CD4-positive, alpha-beta T cell treated with Interleukin-15 for 4 hours (primary cell): Measurements from ENCODE around the gene KMT2A.
"Not testable (repeated sequence)": the region's sequence is repeated elsewhere in the genome, so short reads cannot be mapped to it uniquely, and the experiment has no call there.

Source experiments
- DNase-seq: peaks from one replicate; pipeline ENCODE4 v3.0.0-alpha.2; 2020; ENCODE audit warnings: low spot score

KMT2A gene

GRCh38 chr11:118533769-118534729 lies 97.8 kb downstream of the KMT2A start:
- no peak for DNase-seq

DNA sequence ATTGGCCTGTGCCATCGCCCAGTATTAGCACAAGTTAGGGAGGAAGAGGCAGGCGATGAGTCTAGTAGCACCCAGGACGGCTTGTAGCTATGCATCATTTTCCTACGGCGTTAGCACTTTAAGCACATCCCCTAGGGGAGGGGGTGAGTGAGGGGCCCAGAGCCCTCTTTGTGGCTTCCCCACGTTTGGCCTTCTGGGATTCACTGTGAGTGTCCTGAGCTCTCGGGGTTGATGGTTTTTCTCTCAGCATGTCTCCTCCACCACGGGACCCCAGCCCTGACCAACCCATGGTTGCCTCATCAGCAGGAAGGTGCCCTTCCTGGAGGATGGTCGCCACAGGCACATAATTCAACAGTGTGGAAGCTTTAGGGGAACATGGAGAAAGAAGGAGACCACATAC lies 99.0 kb downstream of the KMT2A start:
- no peak for DNase-seq

GRCh38 chr11:118536726-118537125 lies 100.4 kb downstream of the KMT2A start:
- DNase-seq, result no peak

DNA sequence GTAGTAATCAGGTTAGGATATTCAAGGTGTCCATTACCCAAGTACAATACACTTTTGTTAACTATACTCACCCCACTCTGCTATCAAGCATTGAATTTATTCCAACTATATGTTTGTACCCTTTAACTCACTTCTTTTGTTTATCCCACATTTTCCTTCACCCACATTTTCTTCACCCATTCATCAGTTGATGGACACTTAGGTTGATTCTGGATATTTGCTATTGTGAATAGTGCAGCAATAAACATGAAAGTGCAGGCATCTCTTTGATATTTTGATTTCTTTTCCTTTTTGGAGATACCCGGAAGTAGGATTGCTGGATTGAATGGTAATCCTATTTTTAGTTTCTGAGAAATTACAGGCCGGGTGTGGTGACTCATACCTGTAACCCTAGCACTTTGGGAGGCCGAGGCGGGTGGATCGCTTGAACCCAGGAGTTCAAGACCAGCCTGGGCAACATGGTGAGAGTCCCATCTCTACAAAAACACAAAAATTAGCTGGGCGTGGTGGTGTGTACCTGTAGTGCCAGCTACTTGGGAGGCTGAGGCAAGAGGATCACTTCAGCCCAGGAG lies 101.2 kb downstream of the KMT2A start:
- DNase-seq, result no peak

GRCh38 chr11:118544010-118544646 lies 107.8 kb downstream of the KMT2A start:
- DNase-seq, result no peak

DNA sequence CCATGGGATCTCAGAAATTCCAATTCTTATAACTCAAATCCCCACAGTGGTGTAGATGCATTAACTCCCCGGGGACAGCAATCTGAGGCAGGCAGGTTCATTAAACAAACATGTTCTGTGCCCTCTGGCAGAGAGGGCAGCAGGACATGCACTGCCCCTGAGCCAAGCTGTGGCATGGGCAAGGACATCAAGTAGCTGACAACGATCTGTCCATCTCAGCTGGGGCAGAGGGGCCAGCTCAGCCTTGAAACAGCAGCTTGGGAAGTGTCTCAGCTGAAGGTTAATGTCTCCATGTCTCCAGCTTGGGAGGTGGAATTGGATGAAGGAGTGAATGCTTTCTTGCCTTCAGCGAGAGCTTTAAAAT lies 108.3 kb downstream of the KMT2A start:
- no peak for DNase-seq

- no peak for DNase-seq
Observed at GRCh38 chr11:118545533-118545932, 109.2 kb downstream of the KMT2A start.

DNA sequence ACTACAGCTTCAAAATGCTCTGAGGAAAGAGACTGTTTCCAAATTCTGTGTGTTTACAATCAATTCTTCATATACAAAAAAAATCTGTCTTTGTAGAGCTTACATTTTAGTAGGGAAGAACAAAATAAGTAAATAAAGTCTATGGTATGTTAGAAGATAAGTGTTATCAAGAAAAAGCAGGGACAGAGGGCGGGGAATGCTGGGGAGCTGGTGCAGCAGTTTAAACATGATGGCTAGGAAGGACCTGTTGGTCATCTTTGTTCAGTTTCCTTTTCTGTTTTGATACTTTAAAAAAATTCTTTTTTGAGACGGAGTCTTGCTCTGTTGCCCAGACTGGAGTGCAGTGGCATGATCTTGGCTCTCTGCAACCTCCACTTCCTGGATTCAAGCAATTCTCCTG lies 110.8 kb downstream of the KMT2A start:
- no peak for DNase-seq

GRCh38 chr11:118552341-118552740 lies 116.0 kb downstream of the KMT2A start:
- DNase-seq, result no peak

DNA sequence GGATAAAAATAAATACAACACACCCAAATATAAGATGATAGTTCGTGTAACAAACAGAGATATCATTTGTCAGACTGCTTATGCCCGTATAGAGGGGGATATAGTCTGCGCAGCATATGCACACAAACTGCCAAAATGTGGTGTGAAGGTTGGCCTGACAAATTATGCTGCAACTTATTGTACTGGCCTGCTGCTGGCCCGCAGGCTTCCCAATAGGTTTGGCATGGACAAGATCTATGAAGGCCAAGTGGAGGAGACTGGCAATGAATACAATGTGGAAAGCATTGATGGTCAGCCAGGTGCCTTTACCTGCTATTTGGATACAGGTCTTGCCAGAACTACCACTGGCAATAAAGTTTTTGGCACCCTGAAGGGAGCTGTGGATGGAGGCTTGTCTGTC lies 124.5 kb downstream of the KMT2A start:
- DNase-seq, result no peak

DNA sequence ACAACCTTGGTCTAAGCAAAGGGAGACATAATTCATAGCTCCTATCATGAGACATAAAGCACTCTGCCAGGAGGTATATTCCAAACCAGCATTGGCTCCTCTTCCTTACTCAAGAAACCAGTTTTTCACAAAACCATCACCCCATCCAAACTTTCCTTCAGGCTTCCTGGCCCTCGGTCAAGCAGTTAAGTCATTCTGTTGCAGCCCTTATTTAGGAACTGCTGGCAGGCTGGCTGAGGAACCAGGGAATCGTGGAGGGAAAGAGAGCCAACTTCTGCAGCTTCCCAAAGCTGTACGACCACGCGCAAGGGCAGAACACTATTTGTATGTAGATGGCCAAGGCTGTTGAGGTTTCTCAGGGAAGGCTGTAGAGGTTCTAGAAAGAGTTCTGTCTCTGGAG lies 128.8 kb downstream of the KMT2A start:
- DNase-seq, result no peak

DNA sequence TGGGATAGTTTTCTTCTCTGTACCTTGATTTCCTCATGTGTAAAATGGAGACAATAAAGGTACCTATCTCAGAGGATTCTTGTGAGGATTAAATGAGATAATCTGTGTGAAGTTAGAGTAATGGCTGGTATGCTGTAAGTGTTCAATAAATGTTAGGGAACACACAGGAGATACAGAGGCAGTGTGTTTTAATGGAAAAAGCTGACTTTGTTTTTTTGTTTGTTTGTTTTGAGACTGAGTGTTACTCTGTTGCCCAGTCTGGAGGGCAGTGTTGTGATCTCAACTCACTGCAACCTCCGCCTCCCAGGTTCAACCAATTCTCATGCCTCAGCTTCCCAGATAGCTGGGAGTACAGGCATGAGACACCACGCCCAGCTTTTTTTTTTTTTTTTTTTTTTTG lies 133.4 kb downstream of the KMT2A start:
- no peak for DNase-seq

DNA sequence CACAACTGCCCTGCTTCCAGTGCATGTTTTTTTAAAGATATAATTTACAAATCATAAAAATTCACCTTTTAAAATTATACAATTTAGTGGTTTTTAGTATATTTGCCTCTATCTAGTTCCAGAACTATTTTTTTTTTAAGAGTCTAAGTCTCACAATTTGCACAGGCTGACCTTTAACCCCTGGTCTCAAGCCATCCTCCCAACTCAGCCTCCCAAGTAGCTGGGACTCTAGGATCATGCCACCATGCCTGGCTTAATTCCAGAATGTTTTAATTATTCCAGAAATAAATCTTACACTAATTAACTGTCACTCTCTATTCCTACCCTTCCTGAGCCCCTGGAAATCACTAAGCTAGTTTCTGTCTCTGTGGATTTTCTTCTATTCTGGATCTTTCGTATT lies 134.5 kb downstream of the KMT2A start:
- DNase-seq, result no peak

GRCh38 chr11:118571701-118572060 lies 135.4 kb downstream of the KMT2A start:
- DNase-seq, result not testable (repeated sequence)

- DNase-seq, result peak; percentile 76
Observed at GRCh38 chr11:118572061-118572980, 136.0 kb downstream of the KMT2A start, which contains the start of gene ARCN1. Gene ARCN1, plus strand, starts transcription at chr11:118572409. Its CDS starts 139 bp downstream, at chr11:118572548.

DNA sequence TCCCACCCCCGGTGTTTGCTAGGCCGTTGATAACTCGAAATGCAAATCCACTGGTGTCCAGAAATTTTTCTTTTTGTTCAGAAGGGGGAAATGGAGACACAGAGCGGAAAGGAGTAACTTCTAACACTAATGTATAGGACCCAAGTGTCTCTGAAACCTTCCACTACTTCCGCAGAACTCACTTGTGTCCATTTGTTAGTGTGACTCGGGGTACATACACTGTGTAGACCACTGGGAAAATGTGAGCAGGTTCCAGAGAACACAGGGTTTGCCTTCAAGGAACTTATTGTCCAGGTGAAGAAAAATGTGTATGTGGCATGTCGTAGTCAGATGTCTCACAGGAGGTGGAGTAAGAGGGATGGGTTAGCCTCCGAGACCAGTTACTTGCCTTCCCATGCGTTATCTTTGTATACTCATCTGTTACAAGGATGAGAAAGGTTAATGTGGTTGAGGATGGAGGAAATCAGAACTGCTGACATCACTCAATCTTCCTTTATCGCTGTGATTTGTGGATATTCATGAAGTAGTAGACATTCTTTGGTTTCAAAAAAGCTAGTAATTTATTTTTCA lies 136.8 kb downstream of the KMT2A start:
- DNase-seq, result peak; percentile 45

- no peak for DNase-seq
Observed at GRCh38 chr11:118574636-118575035, 138.3 kb downstream of the KMT2A start.
